HG02885 (cell line): ENCODE results near the gene RPRD1B.

Source experiments
- ATAC-seq: cut with Tn5 transposase; IDR thresholded peaks from one replicate; pipeline ENCODE4 v1.9.1; 2021; ENCODE audit warnings: mild to moderate bottlenecking; ENCODE audit not compliant: unreplicated experiment, poor library complexity

Gene RPRD1B, protein sequence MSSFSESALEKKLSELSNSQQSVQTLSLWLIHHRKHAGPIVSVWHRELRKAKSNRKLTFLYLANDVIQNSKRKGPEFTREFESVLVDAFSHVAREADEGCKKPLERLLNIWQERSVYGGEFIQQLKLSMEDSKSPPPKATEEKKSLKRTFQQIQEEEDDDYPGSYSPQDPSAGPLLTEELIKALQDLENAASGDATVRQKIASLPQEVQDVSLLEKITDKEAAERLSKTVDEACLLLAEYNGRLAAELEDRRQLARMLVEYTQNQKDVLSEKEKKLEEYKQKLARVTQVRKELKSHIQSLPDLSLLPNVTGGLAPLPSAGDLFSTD

DNA sequence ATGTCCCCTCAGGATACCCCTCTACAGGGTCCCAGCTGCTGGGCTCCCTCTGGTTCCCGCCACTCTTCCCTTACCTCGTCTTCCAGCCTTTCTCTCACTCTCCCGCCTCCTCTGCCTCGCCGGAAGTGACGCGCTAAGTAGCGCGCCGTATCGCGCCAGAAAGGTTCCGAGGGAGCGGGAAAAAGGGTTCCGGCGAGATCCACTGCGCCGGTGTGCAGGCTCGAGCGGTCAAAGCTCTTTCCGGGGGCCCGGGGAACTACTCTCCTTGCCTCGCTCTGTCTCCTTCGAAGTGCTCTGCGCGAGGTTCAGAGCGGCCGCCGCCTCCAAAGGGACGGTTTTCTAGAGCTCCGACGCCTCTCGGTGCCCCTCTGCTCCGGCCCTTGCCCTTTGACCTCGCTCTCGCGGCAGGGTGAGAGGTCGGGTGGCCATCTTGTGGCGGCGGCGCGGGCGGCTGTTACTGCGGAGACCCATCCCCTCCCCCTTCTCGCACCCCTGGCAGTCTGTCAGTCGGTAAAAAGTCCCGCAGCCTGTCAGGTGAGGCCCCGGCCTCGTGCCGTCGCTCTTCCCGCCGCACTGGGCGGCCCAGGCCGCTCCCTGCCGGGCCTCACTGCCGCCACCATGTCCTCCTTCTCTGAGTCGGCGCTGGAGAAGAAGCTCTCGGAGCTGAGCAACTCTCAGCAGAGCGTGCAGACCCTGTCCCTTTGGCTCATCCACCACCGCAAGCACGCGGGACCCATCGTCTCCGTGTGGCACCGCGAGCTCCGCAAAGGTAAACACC lies at the start of gene RPRD1B, which contains the start of gene TTI1:
TSS of gene RPRD1B (plus strand) at position 417 of the 778 bp plus-strand sequence. CDS start at position 619, 202 bp downstream.
TSS of gene TTI1 (minus strand) at position 127 of the 778 bp plus-strand sequence. CDS start 19,640 bp downstream, outside the sequence.
- ATAC-seq, result peak; percentile 85

DNA sequence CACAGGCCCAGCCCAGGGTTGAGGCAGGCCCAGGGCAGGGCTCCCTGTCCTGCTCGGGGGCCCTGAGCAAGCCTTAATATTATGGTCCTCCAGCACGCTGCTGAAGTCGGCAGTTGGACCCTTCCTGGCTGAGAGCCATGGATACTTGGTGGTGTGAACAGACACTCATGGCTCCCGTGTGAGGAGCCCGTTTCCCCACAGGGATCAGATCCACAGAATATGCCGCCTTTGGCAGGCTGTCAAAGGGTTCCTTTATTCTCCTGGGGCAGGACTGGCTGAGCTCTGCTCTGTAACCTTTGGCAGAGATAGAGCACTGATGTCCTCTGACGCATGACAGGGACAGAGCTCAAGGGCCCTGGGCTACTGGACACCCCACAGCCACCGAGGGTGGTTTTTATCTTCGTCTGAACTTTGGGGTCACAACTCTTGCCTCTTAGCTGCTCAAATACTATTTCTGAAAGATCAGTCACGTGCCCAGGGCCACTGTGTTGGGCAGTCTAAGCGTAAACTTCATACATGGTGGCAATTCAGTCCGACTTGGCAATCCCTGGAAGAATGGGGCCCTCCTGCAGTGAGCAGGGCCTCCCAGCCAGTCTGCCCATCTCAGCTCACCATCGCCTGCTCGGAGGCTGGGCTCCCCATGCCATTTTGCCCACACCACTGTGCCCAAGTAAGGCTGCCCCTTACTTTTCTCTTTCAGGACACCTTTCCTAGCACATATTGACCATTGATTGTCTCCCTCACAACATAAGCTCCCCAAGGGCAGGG lies 49.3 kb upstream of the RPRD1B start:
- ATAC-seq, result no peak

DNA sequence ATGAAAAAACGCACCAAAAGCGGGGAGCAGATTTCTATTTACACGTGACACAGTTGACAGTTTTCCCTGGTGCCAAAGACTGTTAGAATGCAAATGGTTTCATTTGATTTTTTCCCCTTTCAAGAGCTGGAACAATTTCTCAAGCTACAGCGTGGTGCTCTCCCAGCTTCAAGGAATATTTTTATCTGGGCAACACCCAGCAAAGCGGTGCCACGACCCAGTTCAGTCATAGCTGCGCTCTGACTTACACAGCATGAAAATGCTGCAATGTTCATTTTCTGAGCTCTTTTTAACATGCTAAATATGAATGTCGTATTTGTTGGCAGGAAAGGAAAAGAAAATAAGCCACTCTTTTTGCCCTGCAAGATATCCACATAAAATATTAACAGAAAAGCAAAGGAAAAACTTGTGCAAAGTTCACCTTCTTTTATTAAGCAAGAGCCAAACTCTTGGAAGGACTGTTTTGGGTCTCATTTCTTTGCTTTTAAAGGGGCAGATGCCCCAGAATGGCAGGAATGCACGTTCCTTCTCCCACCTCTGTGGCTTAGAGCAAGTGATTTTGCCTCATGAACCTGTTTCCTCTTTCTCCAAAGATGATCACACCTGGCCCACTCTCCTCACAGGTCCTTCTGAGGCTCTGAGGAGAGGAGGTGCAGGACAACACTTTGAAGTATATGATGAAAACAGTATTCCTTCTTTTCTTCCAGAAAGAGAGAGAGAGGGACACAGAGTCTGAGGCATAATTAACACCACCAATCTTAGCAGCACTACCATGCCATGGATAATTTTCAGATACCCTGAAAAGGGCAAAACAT lies 47.3 kb upstream of the RPRD1B start:
- no peak for ATAC-seq

DNA sequence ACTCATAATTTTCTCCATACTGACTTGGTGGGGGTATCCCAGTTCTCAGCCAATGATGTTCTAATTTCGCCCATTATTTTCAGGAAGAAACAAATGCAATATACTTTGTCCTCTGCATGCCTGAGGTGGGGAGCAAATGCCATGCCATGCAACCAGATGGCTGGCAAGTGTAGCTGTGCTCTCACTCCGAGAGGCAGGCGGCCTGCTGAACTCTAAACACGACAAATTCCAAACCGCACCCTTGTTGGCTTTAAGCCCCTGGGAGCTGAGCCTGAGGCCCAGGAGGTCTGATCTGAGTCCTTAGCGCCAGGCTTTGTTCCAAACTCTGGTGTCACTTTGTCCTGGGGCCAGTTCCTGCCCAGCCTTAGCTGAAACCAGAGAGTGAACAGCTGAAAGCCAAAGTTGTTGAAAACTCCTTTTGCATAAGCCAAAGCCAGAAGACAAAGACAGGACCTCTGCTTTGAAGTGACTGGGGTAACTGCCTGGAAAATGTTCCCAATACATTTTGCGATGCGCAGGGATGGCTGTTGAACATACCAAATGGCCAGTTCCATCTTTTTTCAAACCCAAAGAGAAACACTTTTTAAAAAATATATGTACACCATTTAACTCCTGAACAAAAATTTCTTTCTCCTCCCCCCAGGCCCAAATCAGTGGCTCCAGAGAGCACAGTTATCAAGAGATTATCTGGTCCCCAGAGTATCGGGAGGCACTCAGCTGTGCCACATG lies 46.5 kb upstream of the RPRD1B start:
- ATAC-seq, result no peak

DNA sequence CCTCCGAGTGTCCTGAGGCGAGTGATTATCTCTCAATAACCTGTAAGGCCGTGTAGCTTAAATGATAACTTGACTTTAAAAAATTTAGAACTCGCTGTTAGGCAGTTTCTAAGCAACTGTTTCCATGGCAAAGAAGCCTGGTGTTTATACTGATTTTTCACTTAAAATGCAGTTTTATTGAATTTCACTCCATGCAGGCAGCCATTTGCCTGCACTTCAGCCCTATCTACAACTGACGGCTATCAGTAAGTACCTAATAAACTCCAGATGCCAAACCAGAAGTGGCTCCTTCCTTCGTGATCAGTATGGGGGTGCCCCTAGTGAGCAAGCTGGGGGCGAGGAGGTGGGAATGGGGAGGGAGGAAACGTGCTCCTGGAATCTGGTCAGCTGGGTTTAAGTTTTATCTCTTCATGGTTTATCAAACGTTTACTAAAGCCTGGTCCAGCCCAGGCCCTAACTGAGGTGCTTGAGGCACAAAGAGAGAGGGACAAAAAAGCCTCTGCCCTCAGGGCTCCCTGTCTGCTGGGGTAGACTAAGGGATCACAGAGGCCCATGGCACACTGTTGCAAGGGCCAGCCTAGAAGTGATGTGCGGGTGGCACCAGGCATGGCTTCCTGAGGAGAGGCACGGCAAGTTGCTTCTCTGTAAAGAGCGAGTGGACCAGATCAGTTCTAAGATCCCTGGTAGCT lies 45.8 kb upstream of the RPRD1B start:
- no peak for ATAC-seq

DNA sequence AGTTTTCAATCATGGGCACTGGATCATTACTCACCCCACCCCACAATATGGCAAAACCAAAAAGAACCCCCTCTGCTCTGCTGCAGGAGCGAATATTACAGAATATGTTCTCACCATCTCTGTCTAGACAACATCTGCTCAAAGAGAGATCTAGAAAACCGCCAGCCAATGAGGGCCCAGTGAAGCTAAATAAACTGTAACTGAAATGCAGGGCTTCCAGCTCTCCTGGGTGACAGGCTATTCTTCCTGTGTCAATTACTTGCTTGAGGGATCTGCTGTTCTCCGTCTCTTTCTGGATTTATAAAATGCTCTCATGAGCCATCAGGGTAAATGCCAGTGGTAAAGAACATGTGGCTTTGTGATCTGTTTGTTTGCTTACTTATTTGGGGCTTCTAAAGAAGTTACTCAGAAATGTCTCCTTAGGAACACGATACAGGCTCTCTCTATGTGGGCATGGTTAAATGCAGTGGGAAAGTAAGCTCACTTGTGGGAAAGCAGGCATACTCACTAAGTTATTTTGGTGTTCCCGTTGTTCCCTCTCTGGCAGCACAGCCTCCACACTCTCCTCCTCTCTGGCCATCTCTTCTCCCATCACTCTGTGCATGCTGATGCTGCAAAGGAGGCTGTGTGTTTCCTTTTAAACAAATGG lies 45.1 kb upstream of the RPRD1B start:
- no peak for ATAC-seq

DNA sequence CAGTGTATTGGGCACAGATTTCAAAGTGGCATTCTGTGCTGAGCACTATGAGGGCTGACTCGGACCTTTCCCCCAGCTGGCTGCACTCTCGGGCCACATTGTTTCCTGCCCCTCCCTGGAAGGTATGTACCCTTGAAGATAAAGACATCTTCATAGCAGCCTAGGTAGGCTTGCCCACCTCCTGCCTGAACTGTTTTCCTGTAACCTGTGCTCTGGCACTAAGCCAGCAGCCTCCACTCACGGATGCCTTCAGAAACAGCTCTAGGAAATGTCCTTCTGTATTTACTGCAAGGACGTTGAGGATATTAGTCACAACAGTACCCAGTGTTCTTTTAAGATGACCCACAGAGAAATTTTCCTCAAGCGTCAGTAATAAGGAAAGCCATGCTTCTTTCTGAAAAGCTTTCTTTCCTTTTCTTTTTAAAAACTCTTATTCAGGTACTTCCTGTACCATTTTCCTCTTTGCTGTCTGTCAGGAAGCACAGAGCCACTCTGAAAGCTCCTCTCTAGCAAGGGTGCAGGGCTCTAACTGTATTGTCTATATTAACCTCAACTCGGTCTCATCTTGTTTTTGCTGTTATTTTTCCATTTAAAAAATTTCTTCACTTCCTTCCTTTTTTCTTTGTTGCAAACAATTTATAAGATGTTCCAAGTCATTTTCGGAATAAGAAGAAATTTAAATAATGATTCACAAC lies 43.8 kb upstream of the RPRD1B start:
- no peak for ATAC-seq

DNA sequence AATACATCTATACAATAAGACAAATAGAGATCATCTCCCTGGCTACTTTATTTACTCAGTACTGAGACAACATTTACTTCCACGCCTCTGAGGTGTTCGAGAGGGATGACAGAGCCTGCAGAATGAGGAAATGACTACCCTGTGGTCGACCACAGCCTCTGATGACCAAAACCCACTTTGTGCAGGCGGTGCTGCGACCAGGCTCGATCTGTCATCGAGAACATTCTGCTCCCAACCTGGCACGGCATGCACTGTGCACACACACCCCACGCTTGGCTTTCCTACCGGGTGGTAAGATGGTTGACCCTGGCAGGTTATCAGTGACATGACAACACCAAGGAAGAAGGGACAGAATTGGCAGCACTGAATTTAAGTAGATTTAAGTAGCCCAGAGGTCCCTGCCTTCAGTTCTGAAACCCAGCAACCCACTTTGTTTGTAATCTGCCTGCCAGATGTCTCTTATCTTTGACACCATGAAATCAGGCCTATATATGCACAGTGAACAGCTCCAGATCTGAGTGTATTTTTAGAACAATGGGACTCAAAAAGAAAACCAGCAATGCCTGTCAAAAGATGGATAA lies 42.9 kb upstream of the RPRD1B start:
- peak; percentile 97 for ATAC-seq

DNA sequence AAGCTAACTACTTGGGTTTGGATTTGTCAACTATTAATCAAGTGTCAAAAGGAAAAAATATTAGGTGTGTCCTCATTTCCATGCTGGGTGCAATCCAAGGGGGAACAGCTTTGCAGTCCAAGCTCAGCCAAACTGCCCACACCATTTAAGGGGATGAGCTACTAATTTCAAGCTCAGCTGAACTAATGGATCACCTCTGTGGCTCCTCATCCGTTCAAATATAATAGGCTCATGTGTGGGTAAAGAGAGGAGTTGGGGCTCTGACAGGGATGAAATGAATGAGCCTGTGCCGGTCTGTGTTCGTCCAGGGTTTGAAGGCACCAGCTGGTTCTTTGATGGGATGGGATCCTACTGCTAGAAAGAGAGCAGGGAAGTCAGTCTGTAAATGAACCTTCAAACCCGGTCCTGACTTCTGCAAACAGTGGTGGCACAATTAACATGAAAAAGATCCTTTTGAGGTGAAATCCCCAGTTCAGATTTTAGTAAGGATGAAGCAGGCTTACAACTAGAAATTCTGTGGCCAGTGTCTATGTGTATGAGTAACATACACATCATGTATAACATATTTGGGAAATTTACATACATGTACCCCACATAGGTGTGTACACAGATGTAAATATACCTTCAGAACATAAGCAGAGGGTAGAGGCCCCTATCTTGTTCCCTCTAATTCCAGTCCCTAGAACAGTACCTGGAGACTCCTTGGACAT lies 42.2 kb upstream of the RPRD1B start:
- ATAC-seq, result no peak

DNA sequence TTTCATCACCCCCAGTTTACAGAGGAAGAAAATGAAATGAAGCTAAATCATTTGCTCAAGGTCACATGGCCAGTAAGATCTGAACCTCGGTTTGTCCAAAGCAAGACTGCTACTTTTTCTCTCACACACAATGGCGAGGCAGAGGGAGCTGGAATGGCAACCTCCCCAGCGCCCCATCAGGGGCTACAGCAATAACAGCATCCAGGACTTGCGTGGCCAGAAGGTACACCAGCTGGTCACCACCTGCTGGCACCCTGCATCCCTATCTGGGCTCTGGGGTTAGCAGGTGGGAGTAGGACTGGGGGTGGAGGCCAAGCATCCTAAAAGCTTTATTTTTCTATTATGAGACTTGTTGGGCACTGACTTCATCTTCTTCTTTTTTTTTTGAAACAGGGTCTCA lies 41.6 kb upstream of the RPRD1B start:
- no peak for ATAC-seq

DNA sequence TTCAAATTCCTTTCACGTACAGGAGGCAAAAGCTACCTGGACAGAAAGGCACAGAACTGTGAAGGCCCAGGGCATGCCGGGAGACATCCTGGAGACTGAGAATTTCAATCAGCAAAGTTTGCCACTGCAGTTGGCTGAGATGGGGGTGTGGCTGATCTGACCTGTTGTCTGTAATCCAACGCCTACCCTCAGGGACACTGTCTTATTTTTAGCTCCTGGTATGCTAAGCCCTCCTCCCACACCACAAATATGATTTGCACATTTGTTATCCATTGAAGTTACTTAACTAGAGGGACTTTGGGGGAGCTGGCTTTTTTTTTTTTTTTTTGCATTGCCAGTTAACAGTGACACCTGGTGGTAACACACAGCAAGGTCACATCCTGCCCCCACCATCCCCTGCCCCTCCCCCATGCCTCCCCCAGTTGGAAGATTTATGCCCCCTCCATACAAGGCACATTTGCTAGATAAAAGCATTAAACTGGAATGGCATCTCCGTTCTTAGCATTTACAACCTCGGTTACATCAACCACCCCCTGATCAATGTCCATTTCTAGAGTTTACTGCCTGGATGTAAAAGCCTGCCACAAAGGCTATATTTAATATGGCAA lies 40.6 kb upstream of the RPRD1B start:
- ATAC-seq, result no peak

DNA sequence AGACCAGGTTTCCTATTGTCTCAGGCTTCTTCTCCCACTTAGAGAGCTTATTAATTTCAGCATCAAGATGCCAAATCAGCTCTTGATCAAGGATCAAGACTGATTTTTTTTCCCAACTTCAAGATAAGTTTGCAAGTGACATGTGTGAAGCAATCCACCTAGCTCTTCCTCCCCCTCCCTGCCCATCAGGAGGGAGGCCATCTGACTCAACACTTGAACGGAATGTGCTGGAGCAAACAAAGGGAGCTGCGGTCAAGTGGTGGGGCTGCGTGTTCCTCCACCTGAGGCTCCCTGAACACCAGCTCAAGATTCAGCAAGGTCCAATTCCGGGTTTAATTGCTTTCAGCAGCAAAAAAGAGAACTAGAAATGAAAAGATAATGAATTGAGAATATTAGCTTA lies 39.0 kb upstream of the RPRD1B start:
- ATAC-seq, result no peak

DNA sequence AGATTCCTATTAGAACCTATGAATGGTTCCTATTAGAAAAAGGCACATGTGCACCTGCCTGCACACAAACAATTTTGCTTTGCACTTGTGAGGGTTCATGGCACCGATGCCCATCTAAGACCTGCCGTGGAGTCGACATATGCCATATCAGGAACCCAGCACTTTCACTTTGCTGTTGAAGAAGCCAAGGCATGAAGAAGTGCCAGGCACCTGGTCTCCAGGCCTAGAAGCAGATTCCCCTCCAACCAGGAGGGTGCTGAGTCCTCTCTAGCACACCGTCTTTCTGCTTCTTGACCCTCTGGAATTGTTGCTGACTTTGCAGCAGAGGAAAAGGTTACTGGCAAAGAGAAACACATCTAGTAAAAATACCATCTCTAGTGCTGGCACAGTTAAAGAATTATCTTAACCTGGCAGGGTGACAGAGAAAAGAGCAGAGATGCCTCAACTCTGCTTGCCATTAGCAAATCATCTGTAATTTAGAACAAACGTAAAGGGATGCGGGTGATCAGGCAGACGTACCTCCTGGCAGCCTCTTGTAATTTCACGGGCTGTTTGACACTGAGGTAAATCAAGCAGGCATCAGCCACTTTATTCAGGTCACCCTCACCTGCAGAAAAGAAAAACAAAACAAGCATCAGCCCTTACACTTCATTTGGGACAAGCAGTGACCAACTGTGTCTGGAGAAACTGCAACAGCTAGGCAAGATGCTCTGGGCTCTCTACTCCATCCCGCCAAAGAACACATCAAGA lies 37.5 kb upstream of the RPRD1B start:
- no peak for ATAC-seq

DNA sequence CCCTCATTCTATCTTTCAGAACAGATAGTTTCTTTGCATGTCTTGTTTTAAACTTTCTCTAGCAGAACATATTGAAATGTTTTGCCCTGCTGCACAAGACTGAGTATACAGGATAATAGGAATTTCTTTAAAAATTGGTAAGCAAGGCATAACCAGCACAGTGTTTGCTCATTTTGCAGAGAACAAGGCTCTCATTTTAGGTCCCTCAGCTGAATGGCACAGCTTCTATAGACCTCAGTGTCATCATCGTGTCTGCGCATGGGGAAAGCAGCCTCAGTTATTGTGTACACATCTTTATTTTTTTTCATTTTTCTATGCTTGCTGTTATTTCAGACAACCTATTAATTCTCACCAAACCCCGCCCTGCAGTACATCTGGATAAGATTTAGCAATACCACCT lies 36.0 kb upstream of the RPRD1B start:
- ATAC-seq, result no peak

DNA sequence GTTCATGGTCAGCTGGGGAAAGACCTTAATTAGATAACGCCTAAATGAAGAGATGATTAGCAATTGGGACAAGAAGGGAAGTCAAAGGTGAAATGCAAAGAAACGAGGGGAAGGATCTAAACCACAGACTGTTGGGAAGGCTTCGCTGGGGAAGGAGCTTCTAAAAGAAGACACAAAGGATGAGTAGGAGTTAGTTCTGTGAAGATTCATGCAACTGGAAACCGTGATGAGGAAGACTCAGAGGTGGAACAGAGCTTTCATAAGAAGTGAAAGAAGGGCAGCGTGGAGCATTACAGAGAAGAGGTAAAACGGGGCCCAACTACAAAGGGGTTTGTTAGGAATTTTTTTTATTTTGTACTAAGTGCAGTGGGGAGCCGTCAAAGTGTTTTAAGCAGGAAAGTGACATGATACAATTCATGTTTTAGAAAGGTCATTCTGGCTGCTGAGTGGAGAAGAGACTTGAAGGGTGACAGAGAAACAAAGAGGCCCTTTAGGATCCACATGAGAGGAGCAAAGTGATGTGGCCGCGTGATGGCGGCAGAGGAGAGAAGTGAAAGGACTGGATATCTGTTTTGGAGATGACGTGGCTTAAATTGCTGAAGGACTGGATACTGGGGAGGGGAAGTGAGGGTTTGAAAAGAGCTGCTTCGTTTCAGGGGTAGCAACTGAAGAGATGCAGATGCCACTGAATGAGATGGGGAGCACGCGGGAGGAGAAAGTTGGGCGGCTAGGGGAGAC lies 33.9 kb upstream of the RPRD1B start:
- no peak for ATAC-seq
